ENCODE results near the gene CCDC116. TPM values are rescaled to one million over a fixed set of nuclear protein-coding genes. Genes with fewer than 3 reads are reported as not detected.
A peak's percentile ranks its signal among the peaks of the same experiment; 100 is the strongest.

CCDC116 gene
- total RNA-seq, 1 donor from 2014 or later, result 0.69 TPM

- Histone ChIP-seq H3K4me3 (no peak overlapping the region), H3K9me3 (no peaks in the 10 kb centered on the region), H3K4me1 (no peaks in the 10 kb centered on the region), H3K27ac (no peak overlapping the region), H3K27me3 (no peaks in the 10 kb centered on the region), H3K36me3 (peaks cover 46% of the 10 kb centered on the region)
- TF ChIP-seq CTCF (IDR thresholded peaks at IDR 0.05), result no peak
- no peak for ATAC-seq
- intact Hi-C loops (cut with DNase I), result no loop called here
- DNase-seq, result no peak
Observed at GRCh38 chr22:21679383-21679782, 46.8 kb downstream of the CCDC116 start.

GRCh38 chr22:21680830-21681565 is 48.4 kb downstream of the CCDC116 start:
- no peak for DNase-seq
- Histone ChIP-seq H3K36me3 (peaks cover 46% of the 10 kb centered on the region), H3K27me3 (no peaks in the 10 kb centered on the region), H3K27ac (no peak overlapping the region), H3K9me3 (no peaks in the 10 kb centered on the region), H3K4me3 (no peak overlapping the region), H3K4me1 (no peaks in the 10 kb centered on the region)
- peak; percentile 31 for ATAC-seq
- no peak for TF ChIP-seq CTCF (IDR thresholded peaks at IDR 0.05)
- intact Hi-C loops (cut with DNase I), result no loop called here

DNA sequence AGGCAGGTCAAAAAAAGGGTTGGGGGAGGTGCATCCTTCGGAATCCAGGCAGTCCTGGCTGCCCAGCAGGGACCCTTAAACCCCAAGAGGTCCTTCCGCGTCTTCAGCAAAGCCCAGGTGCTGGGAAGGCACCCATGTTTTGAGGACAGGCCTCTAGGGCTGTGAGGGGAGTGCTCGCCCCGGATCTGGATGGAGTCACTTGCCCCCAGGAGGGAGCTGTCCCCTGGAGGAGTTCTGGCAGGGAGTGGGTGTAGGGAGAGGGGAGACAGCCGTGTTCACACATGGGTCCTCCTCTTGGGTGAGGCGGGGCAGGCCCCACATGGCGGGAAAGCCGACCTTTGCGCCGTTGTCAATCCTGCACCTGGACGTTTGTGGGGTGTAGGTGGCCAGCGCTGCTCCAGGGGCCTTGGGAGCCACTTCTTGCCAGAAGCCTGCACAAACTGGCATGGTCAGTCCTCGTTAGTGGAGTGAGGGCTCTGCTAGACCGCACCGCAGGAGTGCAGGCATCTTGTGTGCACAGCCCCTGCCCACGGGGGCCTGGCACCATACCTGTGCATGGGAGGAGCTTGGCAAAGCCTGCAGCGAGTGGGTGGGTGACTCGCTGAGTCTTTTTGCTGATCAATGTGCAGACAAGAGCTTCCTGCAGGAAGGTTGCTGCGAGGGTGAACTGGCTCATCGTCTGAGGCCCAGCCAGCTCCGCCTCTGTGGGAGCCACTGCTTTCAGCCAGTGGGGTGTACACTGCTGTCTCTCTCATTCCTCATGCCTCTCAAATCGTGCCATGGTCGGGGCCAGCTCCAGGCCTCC is 49.2 kb downstream of the CCDC116 start:
- Histone ChIP-seq H3K9me3 (no peaks in the 10 kb centered on the region), H3K4me3 (no peak overlapping the region), H3K27me3 (no peaks in the 10 kb centered on the region), H3K4me1 (no peaks in the 10 kb centered on the region), H3K27ac (no peak overlapping the region), H3K36me3 (peaks cover 54% of the 10 kb centered on the region)
- DNase-seq (no peak), ATAC-seq (no peak)
- intact Hi-C loops (cut with DNase I), result no loop called here
- TF ChIP-seq CTCF (IDR thresholded peaks at IDR 0.05), result no peak

- no peak overlapping the region for H3K27ac ChIP-seq
- peaks cover 62% of the 10 kb centered on the region for H3K36me3 ChIP-seq
- DNase-seq, result no peak
Observed at GRCh38 chr22:21682385-21683175, 50.0 kb downstream of the CCDC116 start.

More at GRCh38 chr22:21682385-21683175, 50.0 kb downstream of the CCDC116 start:
- intact Hi-C loops (cut with DNase I), result no loop called here
- Histone ChIP-seq H3K4me3 (no peak overlapping the region), H3K27me3 (no peaks in the 10 kb centered on the region), H3K9me3 (no peaks in the 10 kb centered on the region), H3K4me1 (no peaks in the 10 kb centered on the region)
- TF ChIP-seq CTCF (IDR thresholded peaks at IDR 0.05), result no peak
- ATAC-seq, result no peak

Data from upper lobe of right lung (tissue), 1 donor.